Inflammatory macrophage treated with lipopolysaccharide for 1 hour (primary cell): Measurements from ENCODE around the gene CERK.
A peak's percentile ranks its signal among the peaks of the same experiment; 100 is the strongest.

ENCODE experiments used
- DNase-seq, 2 donors: peaks; one replicate each; pipeline ENCODE4 v3.0.0-alpha.2; 2020 to 2022

CERK gene

DNA sequence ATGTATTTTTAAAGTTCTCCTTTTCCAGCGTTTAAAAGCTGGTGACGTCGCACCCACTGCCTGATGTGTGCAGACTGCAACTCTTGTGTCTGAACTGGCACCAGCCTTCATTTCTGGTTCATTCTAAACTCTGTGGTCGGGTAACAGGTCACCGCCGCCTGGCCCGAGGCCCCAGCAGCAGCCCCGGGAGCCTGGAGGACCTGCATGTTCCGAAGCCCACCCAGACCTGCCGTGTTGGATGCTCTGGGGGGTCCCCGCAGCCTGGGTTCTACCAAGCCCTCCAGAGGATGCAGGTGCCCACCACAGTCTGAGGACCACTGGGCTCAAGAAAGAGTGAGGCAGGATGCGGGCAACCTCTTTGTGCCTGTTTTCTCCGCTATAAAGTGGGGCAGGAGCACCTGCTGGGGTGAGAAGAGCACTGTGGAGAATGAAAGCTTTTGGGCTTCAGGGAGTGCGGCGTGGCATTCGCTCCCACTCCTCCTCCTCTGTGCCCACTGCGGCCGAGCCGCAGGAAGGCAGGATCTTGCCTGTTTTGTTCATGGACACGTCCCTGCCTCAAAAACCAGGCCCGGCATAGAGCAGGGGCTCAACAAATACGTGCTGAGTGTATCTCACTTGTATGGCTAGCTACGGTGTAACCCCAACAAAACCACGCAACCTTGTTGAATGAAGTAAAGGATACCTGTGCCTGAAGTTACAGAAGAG is 40.1 kb downstream of the CERK start:
- no peak for DNase-seq

DNA sequence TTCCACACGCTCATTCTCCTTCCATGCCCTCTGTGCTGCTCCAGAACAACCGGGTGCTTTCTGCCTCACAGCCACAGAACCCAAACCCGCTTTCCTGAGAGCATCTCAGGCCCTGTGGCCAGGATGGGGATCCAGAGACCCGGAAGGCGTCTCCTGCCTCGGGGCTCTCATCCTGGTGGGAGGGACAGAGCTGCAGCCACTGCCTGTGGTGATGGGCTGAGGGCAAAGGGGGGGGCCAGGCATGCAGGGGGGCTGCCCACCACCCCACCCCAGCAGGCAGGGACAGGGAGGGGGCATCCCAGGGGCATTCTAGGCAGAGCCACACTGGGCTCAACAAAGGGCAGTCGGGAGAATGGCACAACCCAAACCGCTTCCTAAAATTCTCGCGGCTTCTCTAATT is 41.4 kb downstream of the CERK start:
- no peak for DNase-seq

DNA sequence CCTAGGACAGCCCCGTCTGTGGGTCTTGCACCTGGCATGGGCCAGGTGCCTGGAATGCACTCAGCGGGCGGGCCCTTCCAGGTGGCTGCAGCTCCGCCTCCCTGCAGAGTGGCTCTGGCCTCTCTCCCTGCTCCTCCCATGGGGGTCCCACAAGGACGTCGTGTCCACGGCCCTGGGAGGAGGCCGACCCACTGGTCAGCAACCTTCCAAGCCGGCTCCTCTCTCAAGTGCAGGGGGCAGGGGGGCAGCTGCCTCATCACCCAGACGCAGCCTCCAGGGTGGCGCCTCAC is 41.9 kb downstream of the CERK start:
- no peak for DNase-seq

DNA sequence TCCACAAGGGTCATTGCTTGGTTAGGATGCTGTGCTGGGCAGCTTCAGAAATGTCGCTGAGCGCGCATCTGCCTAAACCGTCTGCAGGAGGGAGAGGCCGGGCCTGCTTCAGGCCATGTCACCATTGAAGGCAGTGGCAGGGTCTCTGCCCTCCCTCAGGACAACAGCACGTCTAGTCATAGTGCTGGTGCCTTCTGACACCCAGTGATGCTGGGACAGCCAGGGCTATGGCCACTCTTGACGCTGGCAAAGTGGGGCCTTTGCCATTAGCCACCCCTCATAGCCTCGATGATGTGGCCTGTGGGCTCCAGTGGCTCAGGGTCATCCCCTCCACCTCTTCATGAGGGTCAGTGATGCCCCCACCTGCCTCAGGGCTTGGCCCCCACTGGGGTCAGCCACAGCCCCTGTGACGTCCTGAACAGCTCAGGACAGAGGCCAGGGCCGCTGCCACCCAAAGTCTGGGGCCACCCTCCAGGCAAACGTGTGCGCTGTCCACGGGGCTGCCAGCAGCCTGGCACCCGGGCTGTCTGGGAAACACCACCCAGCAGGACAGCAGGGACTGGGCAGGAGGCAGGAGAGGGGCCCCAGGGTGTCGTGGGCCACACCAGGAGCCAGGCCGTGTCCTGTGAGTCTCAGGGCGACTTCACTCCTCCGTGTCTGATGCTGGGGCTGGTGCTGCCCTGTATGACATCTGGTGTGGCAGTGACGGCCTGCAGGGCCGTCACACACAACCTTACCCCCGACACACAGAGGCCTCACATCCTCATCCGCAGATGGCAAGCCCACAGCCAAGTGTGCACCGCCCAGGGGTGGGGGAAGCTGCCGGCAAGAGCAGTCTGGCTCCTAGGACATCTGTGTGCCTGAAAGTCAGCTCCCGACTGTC is 42.5 kb downstream of the CERK start:
- no peak for DNase-seq

DNA sequence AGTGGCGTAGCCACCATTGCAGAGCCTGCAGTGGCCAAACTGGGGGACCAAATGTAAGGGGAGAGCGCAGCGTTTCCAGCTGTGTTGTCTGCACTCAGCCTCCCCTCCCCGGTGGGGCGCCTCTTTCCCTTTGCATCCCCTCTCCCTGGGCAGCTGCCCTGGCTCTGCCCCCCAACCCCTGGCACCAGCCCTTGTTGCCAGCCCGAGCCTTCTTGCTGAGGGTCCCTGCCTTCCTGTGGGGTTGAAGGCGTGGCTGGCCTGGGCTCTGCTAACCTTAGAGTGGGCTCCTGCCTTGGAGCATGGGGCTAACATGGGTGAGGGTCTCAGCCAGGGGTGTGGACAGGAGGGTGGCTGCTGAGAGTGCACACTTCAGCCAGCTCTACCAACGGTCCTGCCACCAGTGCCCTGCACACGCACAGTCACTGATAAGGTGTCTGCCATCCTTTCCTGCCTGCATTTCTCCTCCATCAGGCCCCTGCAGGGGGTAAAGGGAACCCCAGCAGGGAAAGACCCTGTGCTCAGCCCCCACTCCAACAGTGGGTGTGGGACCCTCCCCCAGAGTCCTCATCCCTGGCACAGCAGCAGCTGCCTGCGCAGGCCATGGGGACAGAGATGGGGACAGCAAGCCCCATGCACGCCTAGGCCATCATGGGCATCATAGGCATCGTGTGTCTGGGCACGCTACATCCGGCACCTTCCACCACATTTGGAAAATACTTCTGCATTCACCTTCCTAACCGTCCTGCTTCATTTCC is 43.5 kb downstream of the CERK start:
- no peak for DNase-seq

DNA sequence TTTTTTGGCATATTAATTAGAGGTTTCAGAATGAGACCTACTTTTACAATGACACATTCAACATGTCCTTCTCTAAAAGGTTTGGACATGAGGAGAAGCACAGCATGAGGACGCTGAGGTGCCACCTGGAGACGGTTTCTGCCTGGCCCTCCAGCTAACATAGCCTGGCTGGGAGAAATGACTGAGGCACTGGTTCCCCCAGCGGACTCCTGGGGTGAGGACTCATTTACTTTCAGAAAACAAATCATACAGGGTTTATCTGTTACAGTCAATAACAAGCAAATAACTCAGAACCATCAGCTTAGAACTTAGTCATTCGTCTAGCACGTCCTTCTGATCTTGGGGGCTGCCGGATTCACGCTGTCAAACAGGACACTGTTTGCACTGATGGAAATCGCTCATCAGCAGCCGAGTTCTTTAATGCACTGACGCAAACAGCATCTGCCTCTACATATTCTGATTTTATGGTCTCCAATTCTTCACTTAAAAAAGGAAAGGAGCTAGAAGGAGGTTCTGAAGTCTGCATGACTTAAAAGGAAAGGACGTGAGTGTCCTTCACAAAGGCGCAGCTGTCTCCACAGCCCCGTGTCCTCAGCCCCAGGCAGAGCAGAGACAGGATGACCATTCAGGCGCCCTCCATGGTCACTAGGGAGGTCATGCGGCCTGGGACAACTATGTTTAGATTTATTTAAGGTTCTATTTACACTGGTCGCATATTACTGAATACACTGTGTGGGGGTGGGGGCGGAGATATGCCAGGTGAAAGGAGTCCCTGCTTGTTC is 44.2 kb downstream of the CERK start:
- no peak for DNase-seq

DNA sequence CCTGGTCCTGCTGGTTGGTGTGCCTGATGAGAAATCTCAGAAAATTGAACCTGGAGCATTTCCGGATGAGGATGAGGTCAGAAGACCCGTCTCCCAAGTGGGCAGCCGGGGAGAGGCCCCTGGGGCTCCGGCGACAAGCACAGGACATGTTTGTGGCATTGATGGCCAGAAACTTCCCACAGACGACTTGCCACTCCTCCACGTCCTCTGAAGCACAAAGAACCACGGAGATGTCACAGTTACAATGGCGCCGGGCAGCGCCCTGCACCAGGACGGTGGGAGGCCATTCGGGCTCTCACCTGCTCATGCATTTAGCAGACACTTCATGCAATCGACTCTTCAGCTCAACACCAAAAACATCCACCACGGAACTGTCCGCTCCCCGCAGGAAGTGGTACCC is 46.5 kb downstream of the CERK start:
- DNase-seq: no peak

DNA sequence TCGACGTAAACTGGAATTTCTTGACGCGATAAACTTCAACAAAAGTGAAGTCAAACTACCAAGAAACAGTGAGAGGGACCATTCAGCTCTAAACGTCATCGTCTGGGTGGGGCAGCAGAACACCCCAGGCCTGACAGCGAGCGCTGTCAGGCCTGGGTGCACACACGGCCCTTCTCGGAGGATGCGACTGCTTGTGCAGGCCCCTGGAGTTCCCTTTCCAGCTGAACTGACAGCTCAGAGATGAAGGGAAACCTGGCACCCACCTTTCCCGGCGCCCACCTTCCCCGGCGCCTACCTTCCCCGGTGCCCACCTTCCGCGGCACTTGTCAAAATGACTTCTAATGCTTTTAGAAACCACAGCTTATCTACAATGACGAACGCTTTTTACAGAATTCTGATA is 47.9 kb downstream of the CERK start:
- DNase-seq: no peak

DNA sequence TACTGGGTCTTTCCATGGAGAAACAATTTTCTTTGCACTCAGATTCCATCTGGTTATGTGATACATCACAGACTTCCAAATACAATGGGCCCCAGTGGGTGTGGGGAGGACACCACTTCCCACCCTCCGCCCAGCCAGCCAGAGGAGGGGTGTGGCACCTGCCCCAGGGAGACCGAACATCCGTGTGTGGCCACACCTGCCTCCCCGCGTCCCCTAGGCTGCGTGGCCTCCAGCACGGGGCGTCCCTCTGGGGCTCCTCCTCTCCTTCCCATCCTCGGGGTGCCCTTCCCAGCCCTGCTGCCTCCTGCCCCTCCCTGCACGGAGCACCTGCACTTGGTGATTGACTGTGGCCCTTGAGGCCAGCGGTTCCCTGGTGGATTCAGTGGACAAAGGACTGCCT is 49.1 kb downstream of the CERK start:
- DNase-seq: no peak

DNA sequence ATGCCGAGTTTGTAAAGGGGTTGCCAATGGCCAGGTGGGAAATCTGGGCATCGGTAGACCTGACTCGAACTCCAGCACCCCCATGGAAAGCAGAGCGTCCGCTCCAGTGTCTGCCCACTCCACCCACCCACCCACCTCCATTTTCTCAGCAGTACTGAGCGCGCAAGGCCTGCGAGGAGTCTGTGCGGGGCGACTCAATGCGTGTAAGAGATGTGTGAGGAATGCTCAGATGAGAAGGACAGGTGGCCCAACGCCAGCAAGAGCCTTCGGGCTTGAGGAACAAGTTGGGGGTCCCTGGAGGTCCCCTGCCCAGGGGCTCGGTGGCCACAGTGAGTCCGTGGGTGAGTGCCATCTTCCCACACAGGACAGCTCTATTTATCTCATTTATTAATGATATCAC is 50.6 kb downstream of the CERK start:
- DNase-seq: no peak

DNA sequence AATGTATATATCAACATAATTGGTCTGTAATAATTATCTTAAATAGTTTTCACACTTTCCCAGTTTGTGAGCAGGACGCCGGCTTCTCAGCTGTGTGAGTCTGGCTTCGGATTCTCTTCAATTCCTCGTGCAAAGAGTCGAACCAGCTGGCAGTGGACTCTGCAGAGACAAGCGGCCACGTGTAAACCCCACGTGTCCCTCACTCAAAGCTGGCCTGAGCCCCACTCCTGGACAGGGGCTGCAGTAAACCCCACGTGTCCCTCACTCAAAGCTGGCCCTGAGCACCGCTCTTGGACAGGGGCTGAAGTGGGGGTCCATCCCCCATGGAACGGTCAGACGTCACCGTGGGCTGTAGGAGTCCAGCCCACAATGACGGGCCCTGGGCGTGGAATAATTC is 51.0 kb downstream of the CERK start:
- DNase-seq: no peak

DNA sequence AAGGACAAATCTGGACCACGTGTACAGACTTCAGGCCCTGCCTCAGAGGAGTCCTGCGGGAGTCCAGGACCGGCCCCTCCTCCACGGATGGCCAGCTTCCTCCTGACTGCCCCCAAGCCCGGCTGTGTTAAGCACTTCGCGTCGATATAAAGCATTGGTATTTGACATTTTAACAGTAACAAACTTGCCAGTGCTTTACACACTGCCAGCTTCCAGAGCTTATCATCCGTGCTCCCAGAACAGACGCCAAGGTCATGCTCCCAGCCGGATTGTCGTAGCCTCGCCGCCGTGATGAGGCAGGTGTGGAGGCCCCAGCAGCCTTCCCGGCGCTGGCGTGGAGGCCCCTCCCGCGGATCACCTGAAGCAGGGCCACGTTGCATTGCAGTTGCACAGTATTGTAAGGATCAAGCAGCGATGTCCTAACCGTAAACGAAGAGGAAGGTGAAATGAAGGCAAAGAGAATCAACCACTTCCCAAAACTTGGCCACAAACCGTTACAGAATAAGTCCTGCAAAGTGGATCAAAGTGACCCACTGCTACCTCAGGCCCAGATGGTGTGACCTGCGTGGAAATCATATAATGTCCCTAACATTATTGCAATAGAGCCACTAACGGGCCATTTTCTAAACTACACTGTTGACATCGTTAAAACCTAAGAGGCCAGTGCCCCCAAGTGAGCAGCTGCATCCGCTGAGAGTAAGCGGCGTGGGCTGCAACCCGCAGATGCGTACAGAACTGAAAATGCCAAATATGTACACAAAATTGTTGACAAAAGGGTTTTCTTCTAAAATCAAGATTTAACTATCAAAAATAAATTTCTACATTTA is 51.6 kb downstream of the CERK start:
- peak in 1 of 2 donors; percentile 5 for DNase-seq

DNA sequence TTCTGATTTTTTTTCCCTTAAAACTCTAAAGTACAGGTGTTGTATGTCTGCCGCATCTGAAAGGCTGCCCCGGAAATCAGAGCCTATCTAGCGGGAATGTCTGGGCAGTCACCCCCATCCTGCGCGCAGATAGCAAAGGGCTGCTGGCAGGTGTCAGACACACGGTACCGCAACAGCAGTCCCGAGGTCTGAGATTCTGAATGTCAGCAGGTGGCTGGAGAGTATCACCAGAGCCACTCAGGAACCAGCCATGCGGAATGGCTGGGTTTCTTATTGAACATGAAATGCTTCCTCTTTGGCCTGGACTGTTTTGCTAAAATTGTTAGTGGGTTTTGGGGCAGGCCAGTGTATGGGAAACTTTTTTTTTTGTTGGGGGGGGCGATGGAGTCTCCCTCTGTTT is 53.3 kb downstream of the CERK start:
- no peak for DNase-seq

DNA sequence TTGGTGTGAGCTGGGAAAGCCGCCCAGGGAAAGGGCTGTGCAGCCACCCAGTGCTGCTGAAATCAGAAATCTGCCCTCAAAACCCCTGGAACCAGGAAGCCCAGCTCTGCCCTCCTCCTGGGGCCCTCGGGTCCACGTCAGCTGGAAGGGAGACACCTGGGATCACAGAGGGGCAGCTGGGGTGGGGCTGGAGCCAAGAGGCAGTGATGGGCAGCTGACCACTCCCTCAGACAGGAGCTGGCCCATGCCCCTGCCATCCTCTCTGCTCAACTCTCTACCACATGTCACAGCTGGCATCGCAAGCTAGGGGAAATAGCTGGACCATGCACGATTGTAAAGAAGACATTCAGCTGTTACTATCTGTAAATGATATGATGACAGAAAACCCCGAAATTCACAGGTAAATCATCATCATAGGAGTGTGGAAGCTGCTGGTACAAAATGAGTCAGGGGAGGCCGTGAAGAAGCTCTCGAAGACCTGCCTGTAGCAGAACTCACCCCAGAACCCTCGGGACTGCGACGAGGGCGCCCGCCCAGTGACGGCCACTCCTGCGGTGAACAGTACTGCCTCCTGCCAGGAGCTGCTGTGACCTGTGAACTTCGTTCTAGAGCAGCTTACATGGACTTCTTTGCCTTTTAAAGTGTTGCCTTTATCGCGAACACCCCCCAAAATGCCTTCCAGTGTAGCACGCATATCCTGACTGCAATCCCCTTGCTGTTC is 55.9 kb downstream of the CERK start:
- no peak for DNase-seq

DNA sequence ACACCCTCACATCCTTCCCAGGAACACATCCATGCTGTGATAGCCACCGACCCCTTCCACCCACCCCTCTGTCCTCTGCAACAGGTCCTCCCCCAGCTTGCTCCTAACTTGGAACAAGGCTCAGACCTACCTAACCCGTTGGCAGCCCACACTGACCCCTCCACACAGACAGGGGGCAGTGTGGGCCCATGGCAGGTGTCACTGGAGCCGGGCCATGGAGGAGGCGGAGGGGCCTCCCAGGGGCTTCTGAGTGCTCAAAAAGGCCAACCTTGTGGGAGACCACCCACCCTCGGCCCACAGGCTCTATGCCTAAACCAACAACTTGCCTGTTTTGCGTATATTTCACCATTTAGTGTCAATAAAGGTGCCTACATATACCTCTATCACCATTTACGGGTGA is 57.0 kb downstream of the CERK start:
- DNase-seq: no peak

DNA sequence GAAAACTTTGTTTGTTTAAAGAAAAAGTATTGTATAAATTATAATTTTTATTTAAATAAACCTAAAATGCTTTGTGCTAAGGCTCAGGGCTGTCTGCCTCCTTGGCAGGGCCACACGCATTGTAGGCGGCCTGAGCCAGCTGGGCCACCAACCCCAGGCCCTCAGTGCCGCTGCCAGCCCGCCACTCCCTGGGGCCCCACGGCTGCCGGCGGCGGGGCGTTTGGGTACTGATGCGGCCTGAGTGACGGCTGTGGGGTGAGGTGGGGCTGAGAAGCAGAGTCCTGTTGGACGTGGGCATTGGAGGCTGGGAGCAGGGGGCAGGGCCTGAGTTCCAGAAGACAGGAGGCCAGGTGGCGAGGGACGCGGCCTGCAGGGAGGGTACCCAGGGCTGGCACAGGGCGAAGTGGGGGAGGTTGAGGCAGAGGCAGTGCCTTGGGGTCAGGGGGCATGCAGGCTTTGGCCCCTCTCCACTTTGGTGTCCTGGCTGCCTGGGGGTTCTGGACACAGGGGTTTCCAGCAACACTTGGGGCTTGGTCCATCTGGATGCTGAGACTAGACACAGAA is 58.3 kb downstream of the CERK start:
- DNase-seq: no peak

DNA sequence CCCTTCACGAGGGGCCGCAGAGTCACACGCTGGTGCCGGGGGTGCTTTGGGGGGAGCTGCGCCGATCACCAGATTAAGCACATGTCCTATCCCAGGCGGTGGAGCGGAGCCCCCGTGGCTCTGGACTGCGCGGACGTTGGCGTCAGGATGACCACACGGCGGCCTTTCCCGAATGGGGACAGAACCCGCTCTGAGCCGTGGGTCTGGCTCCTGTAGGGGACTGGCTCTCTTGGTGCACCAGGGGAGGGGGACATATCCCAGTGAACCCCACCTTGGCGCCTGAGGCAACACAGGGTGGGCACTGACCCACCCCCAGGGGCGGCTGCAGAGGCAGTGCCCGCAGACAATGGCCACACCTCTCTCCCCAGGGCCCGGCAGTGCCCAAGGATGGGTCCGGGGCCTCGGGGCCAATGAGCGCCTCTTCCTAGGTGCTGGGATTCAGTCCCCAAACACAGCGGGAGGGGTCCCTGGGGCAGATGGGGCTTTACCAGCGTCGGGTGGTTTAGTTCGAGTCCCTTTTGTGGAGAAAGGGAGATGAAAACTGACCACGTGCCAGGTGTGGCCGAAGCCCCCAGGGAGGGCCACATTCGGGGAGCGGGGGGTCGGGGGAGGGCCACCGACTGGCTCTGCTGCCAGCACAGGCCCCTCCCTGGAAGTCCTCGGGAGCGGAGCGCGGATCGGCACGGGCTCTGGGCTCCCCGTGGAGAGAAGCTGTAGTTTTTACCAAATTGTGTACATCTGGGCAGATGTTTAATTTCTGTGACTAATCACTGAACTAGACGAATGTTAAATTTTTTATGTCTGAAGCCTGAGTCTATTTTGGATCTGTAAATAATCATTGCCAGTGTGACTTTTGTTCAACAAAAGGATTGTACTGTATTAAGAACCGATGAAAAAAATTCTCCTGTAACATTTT is 59.0 kb downstream of the CERK start:
- no peak for DNase-seq

DNA sequence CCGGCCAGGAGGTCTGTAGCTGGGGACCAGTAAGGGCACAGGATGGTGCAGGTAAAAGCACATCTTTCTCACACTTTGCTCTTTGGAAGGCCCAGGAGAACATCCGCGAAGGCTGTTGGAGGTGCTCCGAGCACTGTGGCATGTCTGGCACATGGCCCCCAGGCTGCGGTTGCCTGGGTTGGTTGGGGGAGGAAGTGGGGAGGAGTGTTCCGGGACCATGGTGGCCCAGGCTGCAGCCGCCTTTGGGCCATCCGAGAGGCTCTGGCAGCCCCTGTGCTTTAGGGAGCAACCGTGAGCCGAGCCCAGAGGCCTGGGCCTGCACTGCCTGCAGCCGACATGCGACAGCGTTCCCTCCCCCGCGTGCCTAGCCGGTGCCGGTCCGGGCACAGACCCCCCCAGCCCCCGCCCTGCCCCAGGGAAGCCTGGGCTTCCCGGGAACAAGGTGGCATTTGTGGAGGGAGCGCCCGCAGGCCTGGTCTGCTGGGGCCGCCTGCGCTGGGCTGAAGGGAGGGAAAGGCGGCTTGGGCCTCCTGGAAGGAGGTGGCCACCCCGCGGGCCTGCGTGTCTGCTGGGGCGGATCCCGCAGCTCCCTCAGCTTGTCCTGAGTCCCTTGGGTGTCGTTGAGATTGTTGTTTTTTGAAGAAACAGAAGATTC is 59.9 kb downstream of the CERK start:
- no peak for DNase-seq

DNA sequence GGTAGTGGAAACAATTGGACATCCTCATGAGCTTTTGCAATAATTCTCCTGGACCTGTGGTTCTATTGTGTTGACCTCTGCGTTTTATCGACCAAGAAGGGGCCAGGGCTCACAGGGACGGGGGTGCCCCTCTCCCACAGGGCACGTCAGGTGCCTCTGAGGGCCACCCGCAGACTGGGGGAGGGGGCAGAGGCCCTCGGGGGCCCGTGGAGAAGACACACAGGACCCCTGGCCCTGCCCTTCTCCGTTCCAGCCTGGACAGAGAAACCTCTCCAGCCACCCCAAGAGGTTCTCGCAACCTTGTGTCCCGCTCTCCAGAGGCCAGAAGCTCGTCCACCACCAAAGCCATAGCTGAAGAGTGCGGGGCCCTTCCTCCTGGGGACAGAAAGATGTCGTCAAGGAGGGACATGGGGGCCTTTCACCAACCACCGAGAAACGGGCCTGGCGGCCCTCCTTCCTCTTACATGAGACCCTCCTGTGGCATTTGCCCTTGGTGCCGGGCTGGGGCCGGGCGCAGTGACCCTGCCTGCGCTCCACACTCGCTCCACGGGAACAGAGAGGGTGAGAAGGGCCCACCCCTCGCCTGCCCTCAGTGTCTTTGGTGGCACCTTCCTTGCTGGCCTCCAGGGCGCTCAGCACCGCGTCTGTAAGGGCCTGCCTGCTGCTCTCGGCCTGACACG is 60.6 kb downstream of the CERK start:
- no peak for DNase-seq
